ENCODE results near the gene LBR. TPM values are rescaled to one million over a fixed set of nuclear protein-coding genes. Genes with fewer than 3 reads are reported as not detected.

Gene LBR
- total and polyA plus RNA-seq, 5 donors from 2014 or later: 123 to 175 (median 140) TPM

GRCh38 chr1:225453797-225454648 is 26.2 kb upstream of the LBR start:
- no peak overlapping the region for H3K27ac ChIP-seq (ENCODE audit: insufficient read depth, low read length, poor library complexity, severe bottlenecking)

GRCh38 chr1:225451840-225452515 is 24.1 kb upstream of the LBR start:
- no peaks in the 10 kb centered on the region for H3K36me3 ChIP-seq (ENCODE audit: control insufficient read depth, insufficient read depth, low read length)
- H3K27me3 ChIP-seq (ENCODE audit: control insufficient read depth, insufficient read depth, low read length): no peaks in the 10 kb centered on the region
- peaks cover 6 to 40% (median 13%) of the 10 kb centered on the region in 4 donors for H3K4me1 Mint-ChIP-seq
- no peak overlapping the region for H3K27ac ChIP-seq (ENCODE audit: insufficient read depth, low read length, poor library complexity, severe bottlenecking)
- no peaks in the 10 kb centered on the region for H3K9me3 ChIP-seq (ENCODE audit: control insufficient read depth in 2 of 2, low read length in 2 of 2)
- no peak for DNase-seq
- H3K36me3 Mint-ChIP-seq: no peaks in the 10 kb centered on the region
- no peak overlapping the region for H3K27ac Mint-ChIP-seq
- no peak for ATAC-seq (ENCODE audit: low read depth in 2 of 2)
- H3K9me3 Mint-ChIP-seq: peaks cover 0 to 3% (median 0%) of the 10 kb centered on the region in 7 donors
- H3K4me3 Mint-ChIP-seq: no peak overlapping the region
- H3K4me3 ChIP-seq (ENCODE audit: low read depth, low read length): no peak overlapping the region
- H3K27me3 Mint-ChIP-seq: no peaks in the 10 kb centered on the region
- peaks cover 4% of the 10 kb centered on the region for H3K4me1 ChIP-seq (ENCODE audit: control insufficient read depth, insufficient read depth, low read length, poor library complexity, severe bottlenecking)

More at GRCh38 chr1:225453797-225454648, 26.2 kb upstream of the LBR start:
- H3K9me3 Mint-ChIP-seq: peaks cover 0 to 3% (median 0%) of the 10 kb centered on the region in 7 donors
- H3K9me3 ChIP-seq (ENCODE audit: control insufficient read depth in 2 of 2, low read length in 2 of 2): no peaks in the 10 kb centered on the region
- no peaks in the 10 kb centered on the region for H3K27me3 Mint-ChIP-seq
- H3K27ac Mint-ChIP-seq: peak overlapping the region; percentile 11 to 55 (median 45)
- no peak overlapping the region for H3K4me3 ChIP-seq (ENCODE audit: low read depth, low read length)
- H3K27me3 ChIP-seq (ENCODE audit: control insufficient read depth, insufficient read depth, low read length): no peaks in the 10 kb centered on the region
- no peaks in the 10 kb centered on the region for H3K36me3 Mint-ChIP-seq
- H3K36me3 ChIP-seq (ENCODE audit: control insufficient read depth, insufficient read depth, low read length): no peaks in the 10 kb centered on the region
- ATAC-seq (ENCODE audit: low read depth in 2 of 2) (no peak), DNase-seq (no peak)
- no peak overlapping the region for H3K4me3 Mint-ChIP-seq
- H3K4me1 Mint-ChIP-seq: peaks cover 6 to 34% (median 13%) of the 10 kb centered on the region in 4 donors
- H3K4me1 ChIP-seq (ENCODE audit: control insufficient read depth, insufficient read depth, low read length, poor library complexity, severe bottlenecking): peaks cover 4% of the 10 kb centered on the region

- H3K4me3 Mint-ChIP-seq: no peak overlapping the region
- no peaks in the 10 kb centered on the region for H3K36me3 ChIP-seq (ENCODE audit: control insufficient read depth, insufficient read depth, low read length)
- H3K27me3 Mint-ChIP-seq: no peaks in the 10 kb centered on the region
- peak overlapping the region in 2 of 3 donors; percentile 45 to 76 for H3K27ac Mint-ChIP-seq
- H3K4me1 Mint-ChIP-seq: peaks cover 6 to 41% (median 13%) of the 10 kb centered on the region in 4 donors
- ATAC-seq (ENCODE audit: low read depth in 2 of 2) (no peak), DNase-seq (no peak)
- H3K4me1 ChIP-seq (ENCODE audit: control insufficient read depth, insufficient read depth, low read length, poor library complexity, severe bottlenecking): peaks cover 6% of the 10 kb centered on the region
- no peak overlapping the region for H3K4me3 ChIP-seq (ENCODE audit: low read depth, low read length)
- H3K27me3 ChIP-seq (ENCODE audit: control insufficient read depth, insufficient read depth, low read length): no peaks in the 10 kb centered on the region
- H3K9me3 Mint-ChIP-seq: peaks cover 0 to 3% (median 0%) of the 10 kb centered on the region in 7 donors
- no peaks in the 10 kb centered on the region for H3K36me3 Mint-ChIP-seq
- no peaks in the 10 kb centered on the region for H3K9me3 ChIP-seq (ENCODE audit: control insufficient read depth in 2 of 2, low read length in 2 of 2)
- no peak overlapping the region for H3K27ac ChIP-seq (ENCODE audit: insufficient read depth, low read length, poor library complexity, severe bottlenecking)
Measured at GRCh38 chr1:225451340-225451739, 23.5 kb upstream of the LBR start.

- Mint-ChIP-seq H3K36me3 (no peaks in the 10 kb centered on the region), H3K27ac (peak overlapping the region; percentile 45 to 87 (median 76)), H3K4me1 (peaks cover 6 to 48% (median 17%) of the 10 kb centered on the region in 4 donors), H3K4me3 (peak overlapping the region in 1 of 4 donors; percentile 50), H3K9me3 (peaks cover 0 to 3% (median 0%) of the 10 kb centered on the region in 7 donors), H3K27me3 (no peaks in the 10 kb centered on the region)
- no peaks in the 10 kb centered on the region for H3K36me3 ChIP-seq (ENCODE audit: control insufficient read depth, insufficient read depth, low read length)
- DNase-seq (peak in 1 of 3 donors; percentile 60), ATAC-seq (ENCODE audit: low read depth in 2 of 2) (peak in 1 of 2 donors; percentile 43)
- H3K27me3 ChIP-seq (ENCODE audit: control insufficient read depth, insufficient read depth, low read length): no peaks in the 10 kb centered on the region
- no peak overlapping the region for H3K27ac ChIP-seq (ENCODE audit: insufficient read depth, low read length, poor library complexity, severe bottlenecking)
- no peaks in the 10 kb centered on the region for H3K9me3 ChIP-seq (ENCODE audit: control insufficient read depth in 2 of 2, low read length in 2 of 2)
- no peak overlapping the region for H3K4me3 ChIP-seq (ENCODE audit: low read depth, low read length)
- peaks cover 13% of the 10 kb centered on the region for H3K4me1 ChIP-seq (ENCODE audit: control insufficient read depth, insufficient read depth, low read length, poor library complexity, severe bottlenecking)
Measured at GRCh38 chr1:225450491-225451191, 22.8 kb upstream of the LBR start.

GRCh38 chr1:225449774-225450173 is 21.9 kb upstream of the LBR start:
- H3K27me3 Mint-ChIP-seq: no peaks in the 10 kb centered on the region
- H3K4me1 ChIP-seq (ENCODE audit: control insufficient read depth, insufficient read depth, low read length, poor library complexity, severe bottlenecking): peaks cover 20% of the 10 kb centered on the region
- H3K4me3 Mint-ChIP-seq: no peak overlapping the region
- H3K36me3 ChIP-seq (ENCODE audit: control insufficient read depth, insufficient read depth, low read length): no peaks in the 10 kb centered on the region
- H3K4me1 Mint-ChIP-seq: peaks cover 7 to 54% (median 24%) of the 10 kb centered on the region in 4 donors
- ATAC-seq (ENCODE audit: low read depth in 2 of 2) (no peak), DNase-seq (no peak)
- peak overlapping the region in 2 of 3 donors; percentile 50 to 66 for H3K27ac Mint-ChIP-seq
- peaks cover 0 to 3% (median 0%) of the 10 kb centered on the region in 7 donors for H3K9me3 Mint-ChIP-seq
- H3K36me3 Mint-ChIP-seq: no peaks in the 10 kb centered on the region
- no peak overlapping the region for H3K27ac ChIP-seq (ENCODE audit: insufficient read depth, low read length, poor library complexity, severe bottlenecking)
- no peak overlapping the region for H3K4me3 ChIP-seq (ENCODE audit: low read depth, low read length)
- H3K27me3 ChIP-seq (ENCODE audit: control insufficient read depth, insufficient read depth, low read length): no peaks in the 10 kb centered on the region
- no peaks in the 10 kb centered on the region for H3K9me3 ChIP-seq (ENCODE audit: control insufficient read depth in 2 of 2, low read length in 2 of 2)

GRCh38 chr1:225449261-225449660 is 21.4 kb upstream of the LBR start:
- peaks cover 6 to 55% (median 27%) of the 10 kb centered on the region in 4 donors for H3K4me1 Mint-ChIP-seq
- ATAC-seq (ENCODE audit: low read depth in 2 of 2): no peak
- Histone ChIP-seq H3K36me3 (ENCODE audit: control insufficient read depth, insufficient read depth, low read length) (no peaks in the 10 kb centered on the region), H3K27me3 (ENCODE audit: control insufficient read depth, insufficient read depth, low read length) (no peaks in the 10 kb centered on the region), H3K9me3 (ENCODE audit: control insufficient read depth in 2 of 2, low read length in 2 of 2) (no peaks in the 10 kb centered on the region), H3K4me3 (ENCODE audit: low read depth, low read length) (no peak overlapping the region), H3K4me1 (ENCODE audit: control insufficient read depth, insufficient read depth, low read length, poor library complexity, severe bottlenecking) (peaks cover 25% of the 10 kb centered on the region), H3K27ac (ENCODE audit: insufficient read depth, low read length, poor library complexity, severe bottlenecking) (no peak overlapping the region)
- H3K4me3 Mint-ChIP-seq: no peak overlapping the region
- H3K9me3 Mint-ChIP-seq: peaks cover 0 to 3% (median 0%) of the 10 kb centered on the region in 7 donors
- H3K27ac Mint-ChIP-seq: peak overlapping the region in 2 of 3 donors; percentile 50 to 66
- no peaks in the 10 kb centered on the region for H3K27me3 Mint-ChIP-seq
- DNase-seq: no peak
- no peaks in the 10 kb centered on the region for H3K36me3 Mint-ChIP-seq

GRCh38 chr1:225448146-225448805 is 20.4 kb upstream of the LBR start:
- no peaks in the 10 kb centered on the region for H3K27me3 Mint-ChIP-seq
- ATAC-seq (ENCODE audit: low read depth in 2 of 2) (no peak), DNase-seq (no peak)
- no peaks in the 10 kb centered on the region for H3K9me3 ChIP-seq (ENCODE audit: control insufficient read depth in 2 of 2, low read length in 2 of 2)
- H3K27ac ChIP-seq (ENCODE audit: insufficient read depth, low read length, poor library complexity, severe bottlenecking): no peak overlapping the region
- no peaks in the 10 kb centered on the region for H3K36me3 Mint-ChIP-seq
- peak overlapping the region in 2 of 3 donors; percentile 32 to 67 for H3K27ac Mint-ChIP-seq
- H3K27me3 ChIP-seq (ENCODE audit: control insufficient read depth, insufficient read depth, low read length): no peaks in the 10 kb centered on the region
- peaks cover 35% of the 10 kb centered on the region for H3K4me1 ChIP-seq (ENCODE audit: control insufficient read depth, insufficient read depth, low read length, poor library complexity, severe bottlenecking)
- H3K4me3 ChIP-seq (ENCODE audit: low read depth, low read length): no peak overlapping the region
- peak overlapping the region in 1 of 4 donors; percentile 54 for H3K4me3 Mint-ChIP-seq
- H3K9me3 Mint-ChIP-seq: peaks cover 0 to 3% (median 0%) of the 10 kb centered on the region in 7 donors
- H3K36me3 ChIP-seq (ENCODE audit: control insufficient read depth, insufficient read depth, low read length): no peaks in the 10 kb centered on the region
- H3K4me1 Mint-ChIP-seq: peaks cover 6 to 54% (median 26%) of the 10 kb centered on the region in 4 donors

Data from CD4-positive, CD25-positive, alpha-beta regulatory T cell (primary cell).